ENCODE results near the gene GRK1. TPM values are rescaled to one million over a fixed set of nuclear protein-coding genes. Genes with fewer than 3 reads are reported as not detected.
A peak's percentile ranks its signal among the peaks of the same experiment; 100 is the strongest.

Gene GRK1
- total and polyA plus RNA-seq, 2 of the 13 experiments (the other 11 are each of a cell fraction or from before 2014, with no cell fraction given), result 0.07 to 0.12 TPM

- no peaks in the 10 kb centered on the region for H3K36me3 ChIP-seq (replicated peaks in 1 of 2; ENCODE audit: control insufficient read depth in 1 of 2, insufficient read depth in 2 of 2, low read length in 2 of 2)
- ChIA-PET CTCF (ENCODE audit: low intra/inter-chr PET ratio, low total read pairs) (no interaction called here), POLR2A (no interaction called here)
- no peak for FAIRE-seq
- no peaks in the 10 kb centered on the region for H3K79me2 ChIP-seq (ENCODE audit: insufficient read depth, low read length)
- WGBS (ENCODE audit: low lambda C conversion rate), result 78% methylated on average over 20 of the region's 21 CpGs
- 0 out of 2 replicates have a peak overlapping the region, but pooled peaks have one; percentile 20 for H3K4me2 ChIP-seq (ENCODE audit: low read depth, low read length)
- H3K9ac ChIP-seq (ENCODE audit: insufficient read depth, low read depth, low read length), result no peak overlapping the region
- H3K9me3 ChIP-seq (ENCODE audit: low read length), result no peaks in the 10 kb centered on the region
- no peak overlapping the region for H3K27ac ChIP-seq (ENCODE audit: extremely low read length, insufficient read depth, low read length)
- no peak overlapping the region for H2AFZ ChIP-seq (ENCODE audit: low read length)
- H4K20me1 ChIP-seq (ENCODE audit: insufficient read depth, low read length), result no peaks in the 10 kb centered on the region
- no peak overlapping the region for H3K4me3 ChIP-seq (replicated peaks in 1 of 3; ENCODE audit: insufficient read depth in 1 of 3, low read depth in 2 of 3, low read length in 3 of 3)
- BruUV-seq (replicated peaks), result no TSS peak
- DNase-seq (ENCODE audit: low spot score), result no peak
- intact Hi-C loops (cut with micrococcal nuclease; ENCODE audit: unreplicated experiment), result no loop called here
- in situ Hi-C loops (cut with HindIII; ENCODE audit: extremely low pct_ligation_motif_present, low pct_unique_long_range_greater_than_20kb), result no loop called here
- peaks cover 74% of the 10 kb centered on the region for H3K4me1 ChIP-seq (ENCODE audit: insufficient read depth, low read length)
- no peak for ATAC-seq
- no peaks in the 10 kb centered on the region; a peak in 2 of 5 replicates for H3K27me3 ChIP-seq (ENCODE audit: control insufficient read depth in 1 of 2, insufficient read depth in 2 of 2, low read length in 2 of 2)
- TF ChIP-seq NFE2L2 (IDR thresholded peaks at IDR 0.05; ENCODE audit: low read length) (no peak), SKIL (CRISPR knock-in tag; IDR thresholded peaks at IDR 0.05; ENCODE audit: borderline replicate concordance) (no peak), SMARCE1 (IDR thresholded peaks at IDR 0.05; ENCODE audit: borderline replicate concordance) (no peak), KLF13 (CRISPR knock-in tag; IDR thresholded peaks at IDR 0.05) (no peak), SNAI1 (CRISPR knock-in tag; IDR thresholded peaks at IDR 0.05; ENCODE audit: borderline replicate concordance) (no peak), POLR2AphosphoS5 (IDR thresholded peaks at IDR 0.05; ENCODE audit: low read depth, low read length) (no peak), ZNF792 (CRISPR knock-in tag; IDR thresholded peaks at IDR 0.05) (no peak), ZNF629 (CRISPR knock-in tag; conservative IDR thresholded peaks at IDR 0.05) (no peak), ZNF292 (CRISPR knock-in tag; IDR thresholded peaks at IDR 0.05; ENCODE audit: borderline replicate concordance, low read depth) (no peak), TERF1 (CRISPR knock-in tag; IDR thresholded peaks at IDR 0.05) (no peak), PAX8 (CRISPR knock-in tag; IDR thresholded peaks at IDR 0.05; ENCODE audit: borderline replicate concordance) (no peak), LCORL (IDR thresholded peaks at IDR 0.05) (no peak), LCORL (CRISPR knock-in tag; IDR thresholded peaks at IDR 0.05) (no peak), AKNA (CRISPR knock-in tag; IDR thresholded peaks at IDR 0.05; ENCODE audit: borderline replicate concordance) (no peak), ZNF383 (CRISPR knock-in tag; IDR thresholded peaks at IDR 0.05; ENCODE audit: borderline replicate concordance) (no peak), ZNF598 (CRISPR knock-in tag; IDR thresholded peaks at IDR 0.05; ENCODE audit: borderline replicate concordance) (no peak), ZNF703 (CRISPR knock-in tag; IDR thresholded peaks at IDR 0.05; ENCODE audit: borderline replicate concordance) (no peak)
Observed at GRCh38 chr13:113744197-113745000, 77.4 kb downstream of the GRK1 start.

All from HepG2 (cell line).